GM18505 (cell line): ENCODE measurements around the gene KCNC3.

Experiments
- ATAC-seq: cut with Tn5 transposase; IDR thresholded peaks from one replicate; pipeline ENCODE4 v1.9.1; 2021; ENCODE audit not compliant: unreplicated experiment
- POLR2A ChIP-seq: IDR thresholded peaks from 4 replicates; pipeline ENCODE4 v1.6.1; 2011; ENCODE audit warnings: borderline replicate concordance; ENCODE audit not compliant: insufficient read depth, insufficient read length; ENCODE audit errors: extremely low read depth

The KCNC3 gene

GRCh38 chr19:50276370-50277063 lies 52.7 kb downstream of the KCNC3 start:
- no peak for ATAC-seq
- no peak for TF ChIP-seq POLR2A

GRCh38 chr19:50275577-50276368 lies 53.4 kb downstream of the KCNC3 start:
- TF ChIP-seq POLR2A = no peak
- ATAC-seq = no peak

- TF ChIP-seq POLR2A = no peak
- no peak for ATAC-seq
These were observed 55.4 kb downstream of the KCNC3 start for GRCh38 chr19:50273821-50274220.

- TF ChIP-seq POLR2A = no peak
- no peak for ATAC-seq
These were observed 56.8 kb downstream of the KCNC3 start for GRCh38 chr19:50272263-50272897.

- no peak for ATAC-seq
- TF ChIP-seq POLR2A = no peak
These were observed 59.5 kb downstream of the KCNC3 start for GRCh38 chr19:50269653-50270052.

- TF ChIP-seq POLR2A = no peak
- no peak for ATAC-seq
These were observed 60.7 kb downstream of the KCNC3 start for GRCh38 chr19:50268501-50268900.

GRCh38 chr19:50268041-50268440 lies 61.1 kb downstream of the KCNC3 start:
- ATAC-seq = no peak
- no peak for TF ChIP-seq POLR2A

GRCh38 chr19:50266896-50267295 lies 62.3 kb downstream of the KCNC3 start:
- no peak for ATAC-seq

GRCh38 chr19:50266041-50266440 lies 63.1 kb downstream of the KCNC3 start:
- no peak for TF ChIP-seq POLR2A

More at GRCh38 chr19:50266896-50267295, 62.3 kb downstream of the KCNC3 start:
- no peak for TF ChIP-seq POLR2A

GRCh38 chr19:50264483-50265186 lies 64.5 kb downstream of the KCNC3 start:
- TF ChIP-seq POLR2A = no peak
- no peak for ATAC-seq

More at GRCh38 chr19:50266041-50266440, 63.1 kb downstream of the KCNC3 start:
- ATAC-seq = no peak

- TF ChIP-seq POLR2A = no peak
- ATAC-seq = no peak
These were observed 66.0 kb downstream of the KCNC3 start for GRCh38 chr19:50263176-50263575.
